Naive thymus-derived CD4-positive, alpha-beta T cell (primary cell): ENCODE data around the gene GARIN5B. TPM values are rescaled to one million over a fixed set of nuclear protein-coding genes. Genes with fewer than 3 reads are reported as not detected.

Source experiments
- ATAC-seq: fragments of 150-1000 bp; cut with Tn5 transposase; 2 replicates; pipeline ENCODE4 v1.10.0; 2021; ENCODE audit warnings: mild to moderate bottlenecking, moderate library complexity
- CTCF ChIA-PET: fragments of 350-600 bp; sonication (Branson Sonifier 250); formaldehyde crosslinking; loops from one replicate; lab custom pipeline; 2021; ENCODE audit warnings: antibody characterized with exemption; lab: Charles Lee
- POLR2A ChIA-PET: fragments of 350-600 bp; sonication (Branson Sonifier 250); formaldehyde crosslinking; loops from one replicate; lab custom pipeline; 2021; ENCODE audit warnings: antibody characterized with exemption, inconsistent platforms; lab: Charles Lee
- DNase-seq, 9 donors: peaks; one replicate each; pipeline versions ENCODE4 v3.0.0 to v3.0.0-alpha.2; 2020 to 2022; ENCODE audit warnings: mixed read lengths in 1 of 9
- H3K27ac ChIP-seq: one replicate; pipeline ENCODE4 v1.7.0; 2013; ENCODE audit warnings: mild to moderate bottlenecking, low read depth, low read length, moderate library complexity
- H3K27me3 ChIP-seq, 2 donors: one replicate each; pipeline ENCODE4 v1.7.0; 2013; ENCODE audit warnings: low read length in 2 of 2, mild to moderate bottlenecking in 2 of 2, moderate library complexity in 2 of 2; ENCODE audit not compliant: control insufficient read depth in 2 of 2, insufficient read depth in 2 of 2
- H3K36me3 ChIP-seq, 3 experiments: 1 replicate in 2 of 3; 2 replicates in 1 of 3; pipeline ENCODE4 v1.7.0; 2013; ENCODE audit warnings: low read length in 3 of 3, mild to moderate bottlenecking in 3 of 3, moderate library complexity in 1 of 3; ENCODE audit not compliant: insufficient read depth in 3 of 3, control insufficient read depth in 2 of 3
- H3K4me1 ChIP-seq, 2 donors: one replicate each; pipeline ENCODE4 v1.7.0; 2013; ENCODE audit warnings: low read length in 2 of 2, mild to moderate bottlenecking in 2 of 2, moderate library complexity in 1 of 2; ENCODE audit not compliant: control insufficient read depth in 2 of 2, insufficient read depth in 2 of 2
- H3K4me3 ChIP-seq: 2 replicates; pipeline ENCODE4 v1.7.0; 2013; ENCODE audit warnings: mild to moderate bottlenecking, low read length
- H3K9me3 ChIP-seq, 3 experiments: 1 replicate in 2 of 3; 2 replicates in 1 of 3; pipeline ENCODE4 v1.7.0; 2013; ENCODE audit warnings: low read length in 3 of 3; ENCODE audit not compliant: control insufficient read depth in 2 of 3
- H3K27ac Mint-ChIP-seq, 9 donors: one replicate each; pipeline ENCODE4 v1.8.0; 2020 to 2022; ENCODE audit warnings: mixed read lengths in 9 of 9, mild to moderate bottlenecking in 8 of 9, moderate library complexity in 5 of 9, inconsistent platforms in 2 of 9
- H3K27me3 Mint-ChIP-seq, 5 donors: one replicate each; pipeline ENCODE4 v1.8.0; 2021 to 2022; ENCODE audit warnings: mixed read lengths in 5 of 5, mild to moderate bottlenecking in 1 of 5
- H3K36me3 Mint-ChIP-seq, 5 donors: one replicate each; pipeline ENCODE4 v1.8.0; 2020 to 2022; ENCODE audit warnings: mixed read lengths in 5 of 5, mild to moderate bottlenecking in 3 of 5, inconsistent platforms in 1 of 5
- H3K4me1 Mint-ChIP-seq, 7 donors: one replicate each; pipeline ENCODE4 v1.8.0; 2020 to 2022; ENCODE audit warnings: mixed read lengths in 7 of 7, mild to moderate bottlenecking in 3 of 7, inconsistent platforms in 1 of 7
- H3K4me3 Mint-ChIP-seq, 10 donors: one replicate each; pipeline ENCODE4 v1.8.0; 2020 to 2022; ENCODE audit warnings: mild to moderate bottlenecking in 10 of 10, mixed read lengths in 10 of 10, moderate library complexity in 6 of 10, inconsistent platforms in 2 of 10
- H3K9me3 Mint-ChIP-seq, 11 donors: one replicate each; pipeline ENCODE4 v1.8.0; 2020 to 2022; ENCODE audit warnings: mixed read lengths in 11 of 11, mild to moderate bottlenecking in 4 of 11, inconsistent platforms in 1 of 11, moderate library complexity in 1 of 11
- intact Hi-C, 2 donors: fragments of 100-400 bp; cut with micrococcal nuclease; formaldehyde crosslinking; loops; one replicate each; pipeline ENCODE4 v1.15.1; 2023
- polyA plus RNA-seq, 2 donors: library from polyadenylated mRNA; unstranded; fragments of 300-500 nt; fragmentation: Illumina TruSeq; gene quantifications; one replicate each; pipeline ENCODE4 v1.2.3, GENCODE V29; 2021
- total RNA-seq, 6 experiments: library from RNA in 5 of 6; stranded (reverse) in 5 of 6; gene quantifications; 1 replicate in 5 of 6; 2 replicates in 1 of 6; pipeline ENCODE4 v1.2.3 and lab custom pipeline; 2021 to 2026

The GARIN5B gene
- total and polyA plus RNA-seq, 7 experiments from 2014 or later, result not detected

GRCh38 chr19:55391191-55391670, 28.2 kb upstream of the GARIN5B start:
- no peak for ATAC-seq
- Histone ChIP-seq H3K9me3 (no peaks in the 10 kb centered on the region), H3K27ac (no peak overlapping the region), H3K4me3 (no peak overlapping the region), H3K27me3 (no peaks in the 10 kb centered on the region), H3K4me1 (peaks cover 25 to 30% of the 10 kb centered on the region in 2 donors), H3K36me3 (peaks cover 0 to 60% (median 11%) of the 10 kb centered on the region in 3 experiments)
- intact Hi-C loops, result no loop called here
- H3K27ac Mint-ChIP-seq, result peak overlapping the region in 3 of 9 donors; percentile 38 to 51 (median 49)
- H3K9me3 Mint-ChIP-seq, result no peaks in the 10 kb centered on the region
- peaks cover 0 to 36% (median 13%) of the 10 kb centered on the region in 5 donors for H3K36me3 Mint-ChIP-seq
- no peak for DNase-seq
- ChIA-PET CTCF (interaction anchor here (0.6 kb wide), 1 partner anchor 228 kb away, joined by 4 read pairs; no protein-coding TSS in a partner anchor), POLR2A (interaction anchor here (7.3 kb wide), 1 partner anchor 14 kb away, joined by 82 read pairs; the partner anchor contains the start of gene UBE2S)
- peaks cover 27 to 57% (median 44%) of the 10 kb centered on the region in 7 donors for H3K4me1 Mint-ChIP-seq
- H3K4me3 Mint-ChIP-seq, result no peak overlapping the region
- no peaks in the 10 kb centered on the region for H3K27me3 Mint-ChIP-seq

GRCh38 chr19:55390461-55390880, 27.4 kb upstream of the GARIN5B start:
- Mint-ChIP-seq H3K4me3 (peak overlapping the region in 4 of 10 donors; percentile 6 to 100 (median 54)), H3K4me1 (peaks cover 32 to 62% (median 47%) of the 10 kb centered on the region in 7 donors), H3K36me3 (peaks cover 4 to 40% (median 19%) of the 10 kb centered on the region in 5 donors), H3K9me3 (peaks cover 0 to 7% (median 0%) of the 10 kb centered on the region in 11 donors), H3K27ac (peak overlapping the region in 6 of 9 donors; percentile 3 to 77 (median 58)), H3K27me3 (peaks cover 0 to 3% (median 0%) of the 10 kb centered on the region in 5 donors)
- DNase-seq (no peak), ATAC-seq (no peak)
- H3K9me3 ChIP-seq, result no peaks in the 10 kb centered on the region
- peaks cover 0 to 65% (median 11%) of the 10 kb centered on the region in 3 experiments for H3K36me3 ChIP-seq
- H3K27me3 ChIP-seq, result no peaks in the 10 kb centered on the region
- POLR2A ChIA-PET, result interaction anchor here (0.9 to 7.3 kb wide), 2 partner anchors 15 to 65 kb away, joined by 3 to 82 read pairs; partner anchors contain the start of gene UBE2S
- no peak overlapping the region for H3K4me3 ChIP-seq
- H3K4me1 ChIP-seq, result peaks cover 25 to 30% of the 10 kb centered on the region in 2 donors
- intact Hi-C loops, result no loop called here
- CTCF ChIA-PET, result interaction anchor here (0.6 to 1.0 kb wide), 2 partner anchors 11 to 37 kb away, joined by 3 read pairs; no protein-coding TSS in a partner anchor
- H3K27ac ChIP-seq, result peak overlapping the region; percentile 15

- Histone ChIP-seq H3K36me3 (peaks cover 0 to 65% (median 11%) of the 10 kb centered on the region in 3 experiments), H3K27me3 (no peaks in the 10 kb centered on the region), H3K4me3 (no peak overlapping the region), H3K4me1 (peaks cover 30 to 35% of the 10 kb centered on the region in 2 donors), H3K9me3 (no peaks in the 10 kb centered on the region), H3K27ac (peak overlapping the region; percentile 91)
- peaks cover 0 to 3% (median 0%) of the 10 kb centered on the region in 5 donors for H3K27me3 Mint-ChIP-seq
- H3K27ac Mint-ChIP-seq, result peak overlapping the region in 7 of 9 donors; percentile 39 to 87 (median 56)
- no peak for ATAC-seq
- CTCF ChIA-PET, result interaction anchor here (0.6 to 1.0 kb wide), 3 partner anchors 11 to 43 kb away, joined by 3 read pairs; no protein-coding TSS in a partner anchor
- peak overlapping the region in 9 of 10 donors; percentile 28 to 100 (median 45) for H3K4me3 Mint-ChIP-seq
- POLR2A ChIA-PET, result interaction anchor here (0.9 to 7.3 kb wide), 3 partner anchors 16 to 66 kb away, joined by 3 to 82 read pairs (median 5); partner anchors contain the start of gene UBE2S
- H3K9me3 Mint-ChIP-seq, result peaks cover 0 to 8% (median 0%) of the 10 kb centered on the region in 11 donors
- H3K4me1 Mint-ChIP-seq, result peaks cover 32 to 68% (median 54%) of the 10 kb centered on the region in 7 donors
- DNase-seq, result no peak
- H3K36me3 Mint-ChIP-seq, result peaks cover 4 to 40% (median 19%) of the 10 kb centered on the region in 5 donors
- intact Hi-C loops, result loop anchor here (5.0 to 10.0 kb wide), 5 partner anchors 37 to 1522 kb away; partner anchors contain the start of genes COX6B2 (in 1 of the 2), MYADM (in 1 of the 2), TSEN34 (in 1 of the 2) and ZNF579 (in 1 of the 2)
Observed at GRCh38 chr19:55389386-55390317, 26.6 kb upstream of the GARIN5B start.

GRCh38 chr19:55387736-55388497, 24.9 kb upstream of the GARIN5B start:
- Histone ChIP-seq H3K27me3 (no peaks in the 10 kb centered on the region), H3K4me1 (peaks cover 39 to 44% of the 10 kb centered on the region in 2 donors), H3K36me3 (peaks cover 0 to 61% (median 11%) of the 10 kb centered on the region in 3 experiments), H3K4me3 (peak overlapping the region; percentile 92), H3K27ac (peak overlapping the region; percentile 91), H3K9me3 (no peaks in the 10 kb centered on the region)
- DNase-seq (no peak), ATAC-seq (no peak)
- ChIA-PET CTCF (interaction anchor here (1.1 kb wide), 1 partner anchor 80 kb away, joined by 3 read pairs; no protein-coding TSS in a partner anchor), POLR2A (interaction anchor here (0.6 to 7.3 kb wide), 15 partner anchors 11 to 237 kb away, joined by 3 to 82 read pairs (median 4); partner anchors contain the start of genes KMT5C, UBE2S, ZNF524 and ZNF628)
- Mint-ChIP-seq H3K4me1 (peaks cover 36 to 78% (median 60%) of the 10 kb centered on the region in 7 donors), H3K27ac (peak overlapping the region in 8 of 9 donors; percentile 89 to 100 (median 98)), H3K9me3 (peaks cover 0 to 8% (median 0%) of the 10 kb centered on the region in 11 donors), H3K36me3 (peaks cover 4 to 39% (median 19%) of the 10 kb centered on the region in 5 donors), H3K4me3 (peak overlapping the region; percentile 94 to 100 (median 100)), H3K27me3 (peaks cover 0 to 3% (median 0%) of the 10 kb centered on the region in 5 donors)
- intact Hi-C loops, result loop anchor here (5.0 to 10.0 kb wide), 5 partner anchors 36 to 1521 kb away; partner anchors contain the start of genes COX6B2 (in 1 of the 2), MYADM (in 1 of the 2), TSEN34 (in 1 of the 2) and ZNF579 (in 1 of the 2)

GRCh38 chr19:55386493-55386971, 23.5 kb upstream of the GARIN5B start:
- Mint-ChIP-seq H3K27me3 (peaks cover 0 to 3% (median 0%) of the 10 kb centered on the region in 5 donors), H3K9me3 (peaks cover 0 to 8% (median 0%) of the 10 kb centered on the region in 11 donors), H3K27ac (peak overlapping the region; percentile 91 to 100 (median 99)), H3K4me1 (peaks cover 43 to 84% (median 71%) of the 10 kb centered on the region in 7 donors), H3K4me3 (peak overlapping the region; percentile 94 to 100 (median 100)), H3K36me3 (peaks cover 5 to 49% (median 19%) of the 10 kb centered on the region in 5 donors)
- intact Hi-C loops, result loop anchor here (5.0 to 10.0 kb wide), 5 partner anchors 34 to 1519 kb away; partner anchors contain the start of genes COX6B2 (in 1 of the 2), MYADM (in 1 of the 2), TSEN34 (in 1 of the 2) and ZNF579 (in 1 of the 2)
- ChIA-PET POLR2A (interaction anchor here (0.6 to 7.3 kb wide), 10 partner anchors 13 to 1197 kb away, joined by 3 to 82 read pairs (median 6); partner anchors contain the start of genes HSPBP1, MBOAT7, UBE2S and ZNF628), CTCF (interaction anchor here (0.6 kb wide), 1 partner anchor 295 kb away, joined by 3 read pairs; no protein-coding TSS in a partner anchor)
- H3K9me3 ChIP-seq, result no peaks in the 10 kb centered on the region
- peaks cover 0 to 55% (median 11%) of the 10 kb centered on the region in 3 experiments for H3K36me3 ChIP-seq
- ATAC-seq, result no peak
- H3K4me1 ChIP-seq, result peaks cover 45 to 53% of the 10 kb centered on the region in 2 donors
- no peaks in the 10 kb centered on the region for H3K27me3 ChIP-seq
- H3K4me3 ChIP-seq, result peak overlapping the region; percentile 92
- DNase-seq, result peak in 1 of 9 donors; percentile 21
- H3K27ac ChIP-seq, result peak overlapping the region; percentile 91
